Measurements from ENCODE around the gene BPIFB6. TPM values are rescaled to one million over a fixed set of nuclear protein-coding genes. Genes with fewer than 3 reads are reported as not detected.

Gene BPIFB6
- total and polyA plus RNA-seq, 4 donors: not detected

DNA sequence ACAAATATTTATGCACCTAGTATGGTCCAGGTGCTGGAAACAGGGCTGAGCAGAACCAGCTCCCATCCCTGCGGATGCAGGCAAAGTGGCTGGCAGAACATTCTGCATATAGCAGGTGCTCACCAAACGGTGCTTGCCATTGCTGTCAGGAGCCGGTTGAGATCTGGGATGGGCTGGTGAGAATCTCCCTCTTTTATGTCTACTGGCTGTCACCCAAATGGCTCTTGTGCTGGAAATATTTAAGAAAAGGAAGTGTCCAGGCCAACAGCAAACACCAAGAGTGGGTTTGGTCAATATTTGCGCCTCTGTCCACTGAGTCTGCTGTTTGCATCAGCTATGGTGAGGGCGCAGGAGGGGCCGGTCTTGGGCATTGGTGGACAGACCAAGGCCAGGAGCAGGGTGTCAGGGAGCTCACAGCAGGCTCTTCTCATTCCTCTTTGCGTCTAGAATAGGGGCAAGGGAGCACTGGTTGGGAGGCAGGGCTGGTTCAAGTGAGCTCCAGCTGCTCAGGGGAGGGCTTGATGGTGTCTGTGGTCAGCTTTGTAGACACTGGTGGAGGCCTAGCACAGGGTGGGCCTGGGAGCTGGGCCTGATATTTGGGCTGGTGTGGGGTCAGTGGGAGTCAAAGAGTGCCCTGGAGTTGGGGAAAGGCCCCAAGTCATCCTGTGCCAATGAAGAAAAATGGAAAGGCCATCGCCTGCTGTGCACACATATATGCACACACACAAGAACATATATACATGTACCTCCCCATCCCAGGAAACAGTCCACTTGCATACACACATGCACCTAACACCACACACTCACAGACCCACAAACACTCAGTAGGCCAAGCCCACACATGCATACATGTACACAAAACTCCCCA lies 25.3 kb upstream of the BPIFB6 start:
- H3K27me3 ChIP-seq (ENCODE audit: control insufficient read depth in 4 of 4, insufficient read depth in 4 of 4, low read length in 3 of 4): no peaks in the 10 kb centered on the region
- no peak for TF ChIP-seq GABPA (IDR thresholded peaks at IDR 0.05 in 1 of 2, conservative IDR thresholded peaks at IDR 0.05 in 1 of 2)
- TF ChIP-seq HNF4G (IDR thresholded peaks at IDR 0.05): no peak
- TF ChIP-seq, protein P1, sequence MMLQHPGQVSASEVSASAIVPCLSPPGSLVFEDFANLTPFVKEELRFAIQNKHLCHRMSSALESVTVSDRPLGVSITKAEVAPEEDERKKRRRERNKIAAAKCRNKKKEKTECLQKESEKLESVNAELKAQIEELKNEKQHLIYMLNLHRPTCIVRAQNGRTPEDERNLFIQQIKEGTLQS (IDR thresholded peaks at IDR 0.05): no peak
- TF ChIP-seq, protein P2, sequence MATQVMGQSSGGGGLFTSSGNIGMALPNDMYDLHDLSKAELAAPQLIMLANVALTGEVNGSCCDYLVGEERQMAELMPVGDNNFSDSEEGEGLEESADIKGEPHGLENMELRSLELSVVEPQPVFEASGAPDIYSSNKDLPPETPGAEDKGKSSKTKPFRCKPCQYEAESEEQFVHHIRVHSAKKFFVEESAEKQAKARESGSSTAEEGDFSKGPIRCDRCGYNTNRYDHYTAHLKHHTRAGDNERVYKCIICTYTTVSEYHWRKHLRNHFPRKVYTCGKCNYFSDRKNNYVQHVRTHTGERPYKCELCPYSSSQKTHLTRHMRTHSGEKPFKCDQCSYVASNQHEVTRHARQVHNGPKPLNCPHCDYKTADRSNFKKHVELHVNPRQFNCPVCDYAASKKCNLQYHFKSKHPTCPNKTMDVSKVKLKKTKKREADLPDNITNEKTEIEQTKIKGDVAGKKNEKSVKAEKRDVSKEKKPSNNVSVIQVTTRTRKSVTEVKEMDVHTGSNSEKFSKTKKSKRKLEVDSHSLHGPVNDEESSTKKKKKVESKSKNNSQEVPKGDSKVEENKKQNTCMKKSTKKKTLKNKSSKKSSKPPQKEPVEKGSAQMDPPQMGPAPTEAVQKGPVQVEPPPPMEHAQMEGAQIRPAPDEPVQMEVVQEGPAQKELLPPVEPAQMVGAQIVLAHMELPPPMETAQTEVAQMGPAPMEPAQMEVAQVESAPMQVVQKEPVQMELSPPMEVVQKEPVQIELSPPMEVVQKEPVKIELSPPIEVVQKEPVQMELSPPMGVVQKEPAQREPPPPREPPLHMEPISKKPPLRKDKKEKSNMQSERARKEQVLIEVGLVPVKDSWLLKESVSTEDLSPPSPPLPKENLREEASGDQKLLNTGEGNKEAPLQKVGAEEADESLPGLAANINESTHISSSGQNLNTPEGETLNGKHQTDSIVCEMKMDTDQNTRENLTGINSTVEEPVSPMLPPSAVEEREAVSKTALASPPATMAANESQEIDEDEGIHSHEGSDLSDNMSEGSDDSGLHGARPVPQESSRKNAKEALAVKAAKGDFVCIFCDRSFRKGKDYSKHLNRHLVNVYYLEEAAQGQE (IDR thresholded peaks at IDR 0.05): no peak
- TF ChIP-seq RAD21 (IDR thresholded peaks at IDR 0.05): no peak
- no peak for TF ChIP-seq YY1 (IDR thresholded peaks at IDR 0.05)
- TF ChIP-seq JUND (IDR thresholded peaks at IDR 0.05): no peak
- TF ChIP-seq, protein P3, sequence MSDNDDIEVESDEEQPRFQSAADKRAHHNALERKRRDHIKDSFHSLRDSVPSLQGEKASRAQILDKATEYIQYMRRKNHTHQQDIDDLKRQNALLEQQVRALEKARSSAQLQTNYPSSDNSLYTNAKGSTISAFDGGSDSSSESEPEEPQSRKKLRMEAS (IDR thresholded peaks at IDR 0.05): no peak
- no peak for TF ChIP-seq FOXA2 (IDR thresholded peaks at IDR 0.05)
- TF ChIP-seq, protein P4, sequence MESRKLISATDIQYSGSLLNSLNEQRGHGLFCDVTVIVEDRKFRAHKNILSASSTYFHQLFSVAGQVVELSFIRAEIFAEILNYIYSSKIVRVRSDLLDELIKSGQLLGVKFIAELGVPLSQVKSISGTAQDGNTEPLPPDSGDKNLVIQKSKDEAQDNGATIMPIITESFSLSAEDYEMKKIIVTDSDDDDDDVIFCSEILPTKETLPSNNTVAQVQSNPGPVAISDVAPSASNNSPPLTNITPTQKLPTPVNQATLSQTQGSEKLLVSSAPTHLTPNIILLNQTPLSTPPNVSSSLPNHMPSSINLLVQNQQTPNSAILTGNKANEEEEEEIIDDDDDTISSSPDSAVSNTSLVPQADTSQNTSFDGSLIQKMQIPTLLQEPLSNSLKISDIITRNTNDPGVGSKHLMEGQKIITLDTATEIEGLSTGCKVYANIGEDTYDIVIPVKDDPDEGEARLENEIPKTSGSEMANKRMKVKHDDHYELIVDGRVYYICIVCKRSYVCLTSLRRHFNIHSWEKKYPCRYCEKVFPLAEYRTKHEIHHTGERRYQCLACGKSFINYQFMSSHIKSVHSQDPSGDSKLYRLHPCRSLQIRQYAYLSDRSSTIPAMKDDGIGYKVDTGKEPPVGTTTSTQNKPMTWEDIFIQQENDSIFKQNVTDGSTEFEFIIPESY (IDR thresholded peaks at IDR 0.05): no peak
- TF ChIP-seq HNF4A (conservative IDR thresholded peaks at IDR 0.05): no peak
- TF ChIP-seq NR2F2 (IDR thresholded peaks at IDR 0.05): no peak
- no peak for TF ChIP-seq TAF1 (conservative IDR thresholded peaks at IDR 0.05)
- no peak for TF ChIP-seq EGR1 (IDR thresholded peaks at IDR 0.05; ENCODE audit: low read depth in 2 of 2)
- TF ChIP-seq SP1 (IDR thresholded peaks at IDR 0.05): no peak
- TF ChIP-seq, protein P5, sequence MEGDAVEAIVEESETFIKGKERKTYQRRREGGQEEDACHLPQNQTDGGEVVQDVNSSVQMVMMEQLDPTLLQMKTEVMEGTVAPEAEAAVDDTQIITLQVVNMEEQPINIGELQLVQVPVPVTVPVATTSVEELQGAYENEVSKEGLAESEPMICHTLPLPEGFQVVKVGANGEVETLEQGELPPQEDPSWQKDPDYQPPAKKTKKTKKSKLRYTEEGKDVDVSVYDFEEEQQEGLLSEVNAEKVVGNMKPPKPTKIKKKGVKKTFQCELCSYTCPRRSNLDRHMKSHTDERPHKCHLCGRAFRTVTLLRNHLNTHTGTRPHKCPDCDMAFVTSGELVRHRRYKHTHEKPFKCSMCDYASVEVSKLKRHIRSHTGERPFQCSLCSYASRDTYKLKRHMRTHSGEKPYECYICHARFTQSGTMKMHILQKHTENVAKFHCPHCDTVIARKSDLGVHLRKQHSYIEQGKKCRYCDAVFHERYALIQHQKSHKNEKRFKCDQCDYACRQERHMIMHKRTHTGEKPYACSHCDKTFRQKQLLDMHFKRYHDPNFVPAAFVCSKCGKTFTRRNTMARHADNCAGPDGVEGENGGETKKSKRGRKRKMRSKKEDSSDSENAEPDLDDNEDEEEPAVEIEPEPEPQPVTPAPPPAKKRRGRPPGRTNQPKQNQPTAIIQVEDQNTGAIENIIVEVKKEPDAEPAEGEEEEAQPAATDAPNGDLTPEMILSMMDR (IDR thresholded peaks at IDR 0.05; ENCODE audit: low read depth, low read length, missing input control): no peak
- no peak for TF ChIP-seq RXRA (IDR thresholded peaks at IDR 0.05)
- H3K36me3 ChIP-seq (ENCODE audit: control insufficient read depth in 4 of 4, insufficient read depth in 3 of 4, low read depth in 1 of 4, low read length in 3 of 4): no peaks in the 10 kb centered on the region
- no peak overlapping the region for H3K27ac ChIP-seq (ENCODE audit: low read depth in 1 of 2, low read length in 2 of 2)
- H3K9me3 ChIP-seq (ENCODE audit: control insufficient read depth in 4 of 4, low read length in 3 of 4): peaks cover 0 to 2% (median 0%) of the 10 kb centered on the region in 4 donors
- peaks cover 0 to 7% (median 1%) of the 10 kb centered on the region in 4 donors for H3K4me1 ChIP-seq (ENCODE audit: control insufficient read depth in 4 of 4, insufficient read depth in 4 of 4, low read length in 3 of 4)
- no peak overlapping the region for H3K4me3 ChIP-seq (ENCODE audit: low read depth in 1 of 3, low read length in 3 of 3)
- WGBS: 86% methylated on average over 8 of the region's 8 CpGs
- DNase-seq (ENCODE audit: low spot score): no peak
- no peak overlapping the region for H3K9ac ChIP-seq (ENCODE audit: low read depth in 1 of 2, low read length in 2 of 2)
